ENCODE measurements around the gene FBXO42. TPM values are rescaled to one million over a fixed set of nuclear protein-coding genes. Genes with fewer than 3 reads are reported as not detected.

FBXO42 gene
- total RNA-seq, 2 donors from 2014 or later: 17.6 to 20.0 TPM

GRCh38 chr1:16209132-16209846 is 143.0 kb downstream of the FBXO42 start:
- peaks cover 5% of the 10 kb centered on the region for H3K27me3 Mint-ChIP-seq (ENCODE audit: insufficient read depth)
- H3K4me1 ChIP-seq (ENCODE audit: control insufficient read depth, insufficient read depth, low read length): no peaks in the 10 kb centered on the region
- no peak overlapping the region for H3K27ac ChIP-seq (ENCODE audit: low read depth, low read length)
- DNase-seq: no peak
- H3K36me3 ChIP-seq (ENCODE audit: control insufficient read depth, insufficient read depth, low read length): no peaks in the 10 kb centered on the region
- no peaks in the 10 kb centered on the region for H3K36me3 Mint-ChIP-seq (ENCODE audit: low read depth)
- H3K4me3 ChIP-seq (ENCODE audit: low read length): no peak overlapping the region
- peaks cover 6% of the 10 kb centered on the region for H3K27me3 ChIP-seq (ENCODE audit: control insufficient read depth, insufficient read depth, low read length, poor library complexity, severe bottlenecking)
- no peaks in the 10 kb centered on the region for H3K9me3 Mint-ChIP-seq
- no peak overlapping the region for H3K27ac Mint-ChIP-seq
- H3K4me3 Mint-ChIP-seq: no peak overlapping the region
- H3K4me1 Mint-ChIP-seq: peaks cover 12% of the 10 kb centered on the region
- no peak for TF ChIP-seq CTCF (conservative IDR thresholded peaks at IDR 0.05)
- H3K9ac ChIP-seq (ENCODE audit: extremely low read depth, low read length, poor library complexity, severe bottlenecking): no peak overlapping the region
- 75 to 100% methylated on average over 2 to 9 of the region's 9 CpGs for WGBS, 2 experiments (ENCODE audit: insufficient coverage in 1 of 2, insufficient read length in 1 of 2)
- H3K9me3 ChIP-seq (ENCODE audit: control insufficient read depth, low read length): no peaks in the 10 kb centered on the region

GRCh38 chr1:16208270-16208987 is 143.9 kb downstream of the FBXO42 start:
- Mint-ChIP-seq H3K27me3 (ENCODE audit: insufficient read depth) (peaks cover 5% of the 10 kb centered on the region), H3K4me1 (peaks cover 12% of the 10 kb centered on the region), H3K9me3 (no peaks in the 10 kb centered on the region), H3K36me3 (ENCODE audit: low read depth) (no peaks in the 10 kb centered on the region), H3K27ac (no peak overlapping the region), H3K4me3 (no peak overlapping the region)
- Histone ChIP-seq H3K27ac (ENCODE audit: low read depth, low read length) (no peak overlapping the region), H3K4me3 (ENCODE audit: low read length) (no peak overlapping the region), H3K27me3 (ENCODE audit: control insufficient read depth, insufficient read depth, low read length, poor library complexity, severe bottlenecking) (peaks cover 6% of the 10 kb centered on the region), H3K9ac (ENCODE audit: extremely low read depth, low read length, poor library complexity, severe bottlenecking) (no peak overlapping the region), H3K36me3 (ENCODE audit: control insufficient read depth, insufficient read depth, low read length) (no peaks in the 10 kb centered on the region), H3K9me3 (ENCODE audit: control insufficient read depth, low read length) (no peaks in the 10 kb centered on the region), H3K4me1 (ENCODE audit: control insufficient read depth, insufficient read depth, low read length) (no peaks in the 10 kb centered on the region)
- DNase-seq: no peak
- WGBS, 2 experiments (ENCODE audit: insufficient coverage in 1 of 2, insufficient read length in 1 of 2): 79 to 94% methylated on average over 5 to 13 of the region's 13 CpGs
- no peak for TF ChIP-seq CTCF (conservative IDR thresholded peaks at IDR 0.05)

GRCh38 chr1:16207318-16208269 is 144.7 kb downstream of the FBXO42 start:
- Mint-ChIP-seq H3K4me3 (peak overlapping the region; percentile 69), H3K27ac (peak overlapping the region; percentile 92), H3K27me3 (ENCODE audit: insufficient read depth) (peaks cover 5% of the 10 kb centered on the region), H3K9me3 (no peaks in the 10 kb centered on the region), H3K4me1 (peaks cover 5% of the 10 kb centered on the region), H3K36me3 (ENCODE audit: low read depth) (no peaks in the 10 kb centered on the region)
- Histone ChIP-seq H3K9ac (ENCODE audit: extremely low read depth, low read length, poor library complexity, severe bottlenecking) (peak overlapping the region; percentile 20), H3K9me3 (ENCODE audit: control insufficient read depth, low read length) (no peaks in the 10 kb centered on the region), H3K4me3 (ENCODE audit: low read length) (peak overlapping the region; percentile 78), H3K27me3 (ENCODE audit: control insufficient read depth, insufficient read depth, low read length, poor library complexity, severe bottlenecking) (peaks cover 6% of the 10 kb centered on the region), H3K36me3 (ENCODE audit: control insufficient read depth, insufficient read depth, low read length) (no peaks in the 10 kb centered on the region), H3K4me1 (ENCODE audit: control insufficient read depth, insufficient read depth, low read length) (no peaks in the 10 kb centered on the region), H3K27ac (ENCODE audit: low read depth, low read length) (peak overlapping the region; percentile 93)
- DNase-seq: peak; percentile 80
- no peak for TF ChIP-seq CTCF (conservative IDR thresholded peaks at IDR 0.05)
- WGBS, 2 experiments (ENCODE audit: insufficient coverage in 1 of 2, insufficient read length in 1 of 2): 64 to 74% methylated on average over 16 to 51 of the region's 51 CpGs
